GM18526 (cell line): Measurements from ENCODE around the gene AMDHD1.

ENCODE experiments used
- POLR2A ChIP-seq: IDR thresholded peaks from 3 replicates; pipeline ENCODE4 v1.6.1; 2011; ENCODE audit not compliant: insufficient read length; ENCODE audit errors: extremely low read depth

Gene AMDHD1

DNA sequence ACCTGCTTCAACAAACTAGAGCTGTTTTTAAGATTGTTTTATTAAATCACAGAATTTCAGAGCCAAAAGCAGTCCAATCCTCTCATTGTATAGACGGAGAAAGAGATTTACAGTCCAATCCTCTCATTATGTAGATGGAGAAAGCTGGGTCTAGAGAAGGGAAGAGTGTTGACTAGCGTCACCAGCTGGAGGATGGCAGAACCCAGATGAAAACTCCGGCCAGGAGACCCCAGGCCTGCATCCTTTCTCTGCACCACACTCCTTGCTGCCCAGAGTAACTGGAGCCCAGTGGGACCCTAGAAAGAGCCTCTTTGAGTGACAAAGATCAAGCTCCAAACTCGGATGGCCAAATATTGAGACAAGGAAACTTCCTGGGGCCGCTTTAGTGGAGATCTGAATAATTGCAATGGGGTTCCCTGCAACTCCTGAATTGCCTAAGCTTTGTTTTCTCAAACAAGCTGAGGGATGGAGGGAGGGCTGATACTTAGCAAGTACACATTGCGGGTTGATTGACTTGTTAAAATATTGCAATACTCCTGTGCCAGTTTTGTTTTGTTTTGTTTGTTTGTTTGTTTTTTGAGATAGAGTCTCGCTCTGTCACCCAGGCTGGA, 12.5 kb downstream of the AMDHD1 start:
- TF ChIP-seq POLR2A = no peak

DNA sequence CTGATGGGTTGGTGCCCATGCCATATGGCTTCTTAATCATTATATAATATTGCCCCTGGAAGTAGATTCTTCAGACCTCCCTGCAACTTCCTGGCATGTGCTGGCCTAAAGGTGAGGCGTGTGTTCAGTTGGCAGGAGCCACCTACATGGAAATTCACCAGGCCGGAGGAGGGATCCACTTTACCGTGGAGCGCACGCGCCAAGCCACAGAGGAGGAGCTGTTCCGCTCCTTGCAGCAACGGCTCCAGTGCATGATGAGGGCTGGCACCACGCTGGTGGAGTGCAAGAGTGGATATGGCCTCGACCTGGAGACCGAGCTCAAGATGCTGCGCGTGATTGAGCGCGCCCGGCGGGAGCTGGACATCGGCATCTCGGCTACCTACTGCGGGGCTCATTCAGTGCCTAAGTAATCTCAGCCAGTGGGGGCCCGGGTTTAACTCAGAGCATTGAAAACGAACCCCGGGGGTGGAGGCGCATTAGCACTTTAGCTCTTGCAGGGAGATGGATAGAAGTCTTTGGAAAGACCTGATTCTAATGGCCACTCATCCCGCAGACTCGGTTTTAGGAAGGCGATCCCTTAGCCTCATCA, 13.5 kb downstream of the AMDHD1 start:
- TF ChIP-seq POLR2A = no peak

DNA sequence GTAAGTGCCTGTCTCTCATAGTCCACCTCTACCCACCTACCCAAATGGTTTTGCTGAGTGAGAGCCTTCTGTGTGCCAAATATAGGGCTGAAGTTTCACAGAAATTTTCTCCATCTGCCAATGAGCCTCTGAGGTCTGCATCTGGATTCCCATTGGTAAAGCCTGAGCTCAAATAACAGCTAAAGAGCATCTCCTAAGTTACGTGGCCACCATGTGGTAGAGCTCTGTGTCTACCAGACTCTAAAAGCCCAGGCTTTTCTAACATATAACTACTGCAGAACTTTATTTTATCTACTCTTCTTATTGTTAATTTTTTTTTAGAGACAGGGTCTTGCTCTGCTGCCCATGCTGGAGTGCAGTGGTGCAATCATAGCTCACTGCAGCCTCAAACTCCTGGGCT, 16.0 kb downstream of the AMDHD1 start:
- no peak for TF ChIP-seq POLR2A

DNA sequence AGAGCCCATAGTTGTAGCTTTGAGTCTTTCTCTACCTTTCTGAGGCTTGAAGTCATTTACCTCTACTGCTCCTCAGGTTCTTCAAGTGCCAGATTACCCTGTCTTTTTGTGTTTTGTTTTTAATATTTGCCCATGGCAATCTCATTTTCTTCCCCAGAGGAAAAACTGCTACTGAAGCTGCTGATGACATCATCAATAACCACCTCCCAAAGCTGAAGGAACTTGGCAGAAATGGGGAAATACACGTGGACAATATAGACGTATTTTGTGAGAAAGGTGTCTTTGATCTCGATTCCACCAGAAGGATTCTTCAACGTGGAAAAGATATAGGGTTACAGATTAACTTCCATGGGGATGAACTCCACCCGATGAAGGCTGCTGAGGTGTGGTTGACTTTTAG, 17.1 kb downstream of the AMDHD1 start:
- no peak for TF ChIP-seq POLR2A

DNA sequence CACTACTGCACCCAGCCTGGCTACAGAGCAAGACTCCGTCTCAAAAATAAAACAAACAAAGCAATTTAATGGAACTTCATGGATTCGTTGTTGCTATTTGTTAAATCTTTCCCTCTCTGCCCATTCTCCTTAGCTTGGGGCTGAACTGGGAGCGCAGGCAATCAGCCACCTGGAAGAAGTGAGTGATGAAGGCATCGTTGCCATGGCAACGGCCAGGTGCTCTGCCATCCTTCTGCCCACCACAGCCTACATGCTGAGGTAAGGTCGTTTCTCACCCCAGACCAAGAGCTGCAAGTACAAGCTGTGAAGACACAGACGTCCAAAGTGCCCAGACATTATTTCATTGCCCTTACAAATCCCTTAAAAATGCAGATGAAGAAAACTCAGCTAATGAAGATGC, 19.1 kb downstream of the AMDHD1 start:
- no peak for TF ChIP-seq POLR2A

DNA sequence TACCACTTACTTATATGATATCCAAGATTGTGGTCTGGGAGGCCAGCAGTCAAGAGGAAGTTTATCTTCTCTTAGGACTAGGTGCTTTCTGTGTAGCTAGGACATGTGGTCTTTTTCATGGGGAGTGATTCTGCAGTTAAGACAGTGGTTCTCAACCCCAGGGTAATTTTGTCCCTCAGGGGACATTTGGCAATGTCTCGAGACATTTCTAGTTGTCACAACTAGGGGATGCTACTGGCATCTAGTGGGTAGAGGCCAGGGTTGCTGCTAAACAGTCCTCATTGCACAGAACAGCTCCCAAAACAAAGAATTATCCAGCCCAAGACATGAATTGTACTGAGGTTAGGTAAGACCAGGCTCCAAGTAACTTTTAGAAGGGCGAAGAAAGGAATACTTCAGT, 20.0 kb downstream of the AMDHD1 start:
- TF ChIP-seq POLR2A = no peak

DNA sequence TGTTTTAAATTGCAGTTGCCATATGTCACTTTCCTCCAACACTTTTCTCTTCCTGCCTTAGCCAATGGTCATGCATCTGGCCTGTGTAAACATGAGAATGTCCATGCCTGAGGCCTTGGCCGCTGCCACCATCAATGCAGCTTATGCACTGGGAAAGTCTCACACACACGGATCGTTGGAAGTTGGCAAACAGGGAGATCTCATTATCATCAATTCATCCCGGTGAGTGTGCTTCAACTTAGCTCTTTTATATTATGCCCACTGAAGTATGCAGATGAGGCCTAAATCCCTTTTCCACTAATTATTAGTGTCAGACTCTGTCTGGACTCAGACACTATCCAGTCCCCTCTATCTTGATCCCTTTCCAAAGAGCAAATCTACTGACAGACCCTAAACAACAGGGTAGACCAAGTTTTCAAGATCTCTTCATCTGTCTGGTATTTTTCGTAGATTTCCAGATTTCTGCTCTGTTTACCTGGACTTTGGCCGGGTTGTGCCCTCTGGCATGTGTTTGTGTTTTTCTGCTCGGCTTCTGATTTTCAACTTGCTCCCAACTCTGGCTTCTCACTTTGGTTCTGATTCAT, 23.2 kb downstream of the AMDHD1 start:
- no peak for TF ChIP-seq POLR2A

DNA sequence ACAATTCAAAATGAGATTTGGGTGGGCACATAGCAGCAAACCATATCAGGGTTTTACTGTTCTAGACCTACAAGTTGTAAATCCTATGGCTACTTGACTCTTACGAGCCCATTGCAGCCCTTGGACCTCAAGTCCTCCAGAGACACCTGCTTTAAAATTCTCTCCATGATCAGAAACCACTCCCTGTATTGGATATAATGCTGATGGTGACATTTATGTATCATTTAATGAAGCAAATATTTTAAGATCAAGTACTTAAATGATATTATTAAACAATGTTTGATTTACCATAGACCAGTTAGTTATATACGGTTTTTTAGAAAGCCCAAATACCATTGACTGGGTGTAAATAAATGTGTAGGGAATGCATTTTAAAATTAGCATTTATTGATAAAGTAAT, 24.2 kb downstream of the AMDHD1 start:
- TF ChIP-seq POLR2A = no peak

DNA sequence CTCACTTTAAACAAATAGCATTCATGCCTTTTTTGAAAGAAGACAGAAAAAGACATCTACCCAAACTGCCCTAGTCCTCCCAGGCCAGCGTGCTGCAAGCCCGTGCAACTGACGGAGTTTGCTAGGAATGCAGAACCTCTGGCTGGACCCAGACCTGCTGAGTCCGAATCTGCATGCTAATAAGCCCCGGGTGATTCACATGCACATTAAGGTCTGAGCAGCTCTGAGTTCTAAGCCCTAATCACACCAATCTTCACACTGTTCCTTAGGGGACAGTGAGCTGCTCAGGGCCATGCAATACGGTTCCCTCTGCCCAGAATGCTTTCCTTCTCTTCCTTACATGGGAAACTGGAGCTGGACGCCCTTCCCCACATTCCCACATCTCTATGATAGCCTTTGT, 27.8 kb downstream of the AMDHD1 start:
- TF ChIP-seq POLR2A = no peak

DNA sequence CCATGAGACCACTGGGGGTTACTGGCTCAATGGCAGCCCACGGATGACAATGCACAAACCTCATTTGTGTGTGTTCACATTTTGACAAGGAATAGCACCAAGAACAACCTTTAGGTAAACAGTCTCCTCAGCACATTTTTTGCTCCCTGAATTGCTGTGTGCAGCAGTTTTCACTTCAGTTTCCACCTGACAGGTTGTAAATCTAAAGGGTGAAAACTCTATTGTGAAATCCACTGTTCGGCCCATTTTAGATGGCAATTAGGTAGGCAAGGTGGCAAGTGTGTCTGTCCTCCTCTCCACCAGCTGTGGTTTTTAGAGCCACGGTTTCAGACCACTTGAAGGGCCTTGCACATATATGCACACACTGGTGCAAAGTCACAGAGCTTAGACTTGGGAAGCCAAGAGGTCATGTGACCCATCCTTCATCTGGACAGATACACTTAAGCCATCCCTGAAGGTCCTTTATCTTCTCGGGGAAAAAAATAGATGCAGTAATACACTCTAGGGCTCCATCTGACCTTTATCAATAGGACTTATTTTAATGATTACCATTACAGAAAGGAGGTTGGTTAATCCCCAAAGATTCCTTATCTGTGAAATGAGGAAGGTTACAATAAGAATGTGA, 29.8 kb downstream of the AMDHD1 start:
- no peak for TF ChIP-seq POLR2A

DNA sequence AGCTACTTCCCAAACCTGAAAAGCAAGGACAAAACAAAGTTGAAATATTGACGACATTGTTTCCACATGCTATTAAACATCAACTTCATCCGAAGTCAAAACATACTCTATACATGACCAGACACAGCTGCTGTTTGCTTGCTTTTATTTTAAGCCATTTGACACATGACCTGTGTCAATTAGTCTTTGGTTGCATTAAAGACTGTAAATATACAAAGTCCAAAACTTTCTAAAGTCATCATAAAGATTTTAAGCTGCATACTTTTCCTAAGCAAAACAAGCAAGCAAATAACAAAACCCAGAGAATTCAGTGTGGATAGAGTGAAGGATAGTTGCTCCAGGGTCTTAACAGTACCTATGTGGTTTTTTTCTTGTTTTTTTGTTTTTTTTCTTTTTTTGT, 31.2 kb downstream of the AMDHD1 start:
- TF ChIP-seq POLR2A = no peak

DNA sequence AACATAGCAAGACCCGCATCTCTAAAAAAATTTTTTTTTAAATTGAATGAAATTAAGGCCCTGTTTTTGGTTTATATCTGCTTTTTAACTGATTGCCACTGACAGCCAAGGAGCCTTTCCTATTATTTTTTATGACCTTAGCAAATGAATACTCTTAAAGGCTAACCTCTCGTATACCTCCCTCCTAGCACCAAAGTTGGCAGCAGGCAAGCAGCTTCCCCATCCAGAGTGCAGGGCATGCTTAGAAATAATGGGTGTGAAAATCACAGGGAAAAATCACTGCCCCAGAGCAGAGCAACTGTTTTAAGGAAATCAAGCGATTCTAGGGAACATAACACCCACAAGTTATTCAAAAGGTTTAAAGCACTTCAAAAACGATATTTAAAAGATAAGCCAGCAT, 32.4 kb downstream of the AMDHD1 start:
- TF ChIP-seq POLR2A = no peak

DNA sequence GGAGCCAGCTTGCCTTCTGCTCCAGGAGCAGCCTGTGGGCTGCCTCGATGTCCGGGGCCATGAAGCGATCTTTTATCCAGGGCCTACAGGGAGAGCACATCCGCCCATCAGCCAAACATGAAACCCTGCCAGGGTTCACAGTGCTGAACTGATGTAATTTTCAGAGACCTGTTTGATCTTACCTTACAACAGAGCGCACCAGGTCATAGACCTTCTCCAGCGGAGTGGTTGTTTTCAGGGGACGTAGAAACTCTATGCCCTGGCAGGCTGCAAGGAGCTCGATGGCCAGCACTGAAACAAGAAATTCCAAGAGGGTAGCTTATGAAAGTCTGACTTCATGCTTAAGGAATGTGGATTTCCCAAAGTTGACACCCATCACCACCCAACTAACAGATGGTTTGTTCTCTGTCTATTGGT, 33.3 kb downstream of the AMDHD1 start:
- TF ChIP-seq POLR2A = no peak

DNA sequence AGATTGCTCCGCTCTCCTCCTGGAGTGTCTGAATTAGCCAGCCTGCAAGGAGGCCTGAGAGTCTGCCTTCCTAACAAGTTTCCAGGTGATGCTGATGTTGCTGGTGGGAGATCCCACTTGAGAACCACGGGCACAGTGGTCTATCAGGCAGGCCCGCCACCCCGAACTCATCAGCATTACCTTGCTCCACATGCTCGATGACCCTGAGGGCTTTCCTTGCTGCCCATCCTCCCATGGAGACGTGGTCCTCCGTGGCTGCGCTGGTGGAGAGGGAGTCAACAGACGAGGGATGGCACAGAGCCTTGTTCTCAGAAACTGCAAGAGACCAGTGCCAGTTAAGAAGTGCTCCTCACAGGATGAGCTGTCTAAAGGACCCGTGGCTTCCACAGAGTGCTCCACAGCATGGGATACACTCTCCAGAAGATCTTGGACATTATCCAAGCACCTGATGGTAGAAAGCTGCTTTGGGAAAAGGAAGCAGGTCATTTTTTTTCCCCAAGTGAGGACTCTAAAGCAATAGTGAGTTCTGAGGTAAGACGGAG, 34.7 kb downstream of the AMDHD1 start:
- TF ChIP-seq POLR2A = no peak

DNA sequence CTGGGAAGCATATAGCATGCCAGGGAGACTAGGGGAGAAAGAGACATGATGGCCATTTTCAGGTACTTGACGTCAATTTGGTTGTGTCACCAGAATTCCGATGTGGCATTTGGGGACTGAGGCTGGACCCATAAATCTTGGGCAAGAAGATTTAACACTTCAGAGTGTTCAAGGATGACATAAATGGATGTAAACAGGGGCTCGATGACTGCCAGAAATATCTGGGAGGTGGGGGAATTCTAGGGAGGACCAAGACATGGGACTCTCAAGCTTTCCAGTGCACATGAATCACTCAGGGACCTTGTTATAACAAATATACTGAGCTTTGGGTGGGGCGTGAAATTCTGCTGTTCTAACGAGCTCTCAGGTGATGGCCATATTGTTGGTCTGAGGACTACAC, 35.2 kb downstream of the AMDHD1 start:
- TF ChIP-seq POLR2A = no peak

DNA sequence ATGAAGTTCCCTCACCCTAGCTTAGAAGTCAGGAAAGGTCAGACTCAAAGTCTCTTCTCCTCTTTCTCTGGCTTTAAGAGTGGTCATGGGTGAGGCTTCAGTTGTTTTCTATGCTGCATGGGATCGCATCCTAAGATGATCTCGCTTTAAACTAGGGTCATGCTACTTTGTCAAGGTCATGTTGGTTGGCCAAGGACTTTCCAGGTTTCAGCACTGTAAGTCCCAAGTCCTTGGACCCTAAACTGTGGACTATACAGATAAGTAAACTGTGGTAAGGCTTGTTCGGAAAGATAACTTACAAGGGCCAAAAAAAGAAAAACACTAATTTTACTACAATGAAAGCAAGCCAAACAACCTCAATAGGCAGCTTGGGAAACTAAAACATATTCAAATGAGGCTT, 35.6 kb downstream of the AMDHD1 start:
- TF ChIP-seq POLR2A = no peak
